Smooth muscle cell of trachea (primary cell): ENCODE measurements around the gene GRID1. TPM values are rescaled to one million over a fixed set of nuclear protein-coding genes. Genes with fewer than 3 reads are reported as not detected.

Source experiments
- total RNA-seq: library from RNA; depleted of rRNA; stranded (reverse); fragments of >200 nt; gene quantifications from 2 replicates; pipeline ENCODE4 v1.2.1, GENCODE V29; 2014

GRID1 gene
- under 0.01 TPM in 1 of 2 replicates, not detected in the other for total RNA-seq

DNA sequence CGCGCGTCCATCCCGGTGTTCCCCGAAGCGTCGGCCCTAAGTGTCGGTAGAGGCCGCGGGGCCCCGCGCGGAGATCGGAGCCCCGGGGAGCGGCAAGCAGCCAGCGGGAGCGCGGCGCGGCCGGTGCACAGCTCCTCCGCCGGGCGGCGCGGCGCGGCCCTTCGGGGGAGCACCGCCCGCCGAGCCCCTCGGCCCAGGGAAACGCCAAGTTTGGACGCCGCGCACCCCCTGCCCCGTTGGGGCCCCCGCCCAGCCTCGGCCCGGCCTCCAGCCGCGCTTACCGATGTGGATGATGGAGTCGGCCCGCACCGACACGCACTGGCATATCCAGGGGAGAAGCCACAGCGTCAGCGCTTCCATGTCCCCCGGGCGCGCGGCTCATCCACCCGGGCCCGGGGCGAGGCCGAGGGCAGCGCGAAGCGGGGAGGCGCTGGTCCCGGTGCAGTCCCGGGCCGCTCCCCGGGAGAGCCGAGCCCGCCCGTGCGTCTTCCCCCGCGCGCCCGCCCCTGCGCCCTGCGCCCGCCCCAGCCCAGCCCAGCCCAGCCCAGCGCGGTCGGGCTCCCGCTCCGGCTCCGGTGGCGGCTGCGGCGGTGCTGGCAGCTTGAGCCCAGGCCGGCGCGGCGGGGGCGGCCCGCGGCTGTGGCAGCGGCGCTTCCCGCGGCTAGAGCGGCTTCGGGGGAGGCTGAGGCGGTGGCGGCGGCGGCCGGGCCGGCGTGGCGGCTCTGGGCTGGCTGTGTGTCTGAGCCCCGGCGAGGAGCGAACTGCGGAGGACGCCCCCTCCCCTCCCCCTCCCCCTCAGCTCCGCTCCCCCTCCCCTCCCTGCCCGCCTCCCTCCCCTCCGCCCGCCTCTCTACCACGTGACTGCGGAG lies at the start of gene GRID1:
Gene GRID1 (minus strand): TSS at position 763 of the 869 bp plus-strand sequence.

Other genes with a start within 250 kb of the GRID1 start
- 36.9 and 47.3 TPM in 2 replicates for gene WAPL, start 155.0 kb upstream of the GRID1 start, total RNA-seq